Activated CD8-positive, alpha-beta memory T cell treated with anti-CD3 and anti-CD28 coated beads for 4 hours (primary cell): Measurements from ENCODE around the gene SUMF1.
"Not testable (repeated sequence)": the region's sequence is repeated elsewhere in the genome, so short reads cannot be mapped to it uniquely, and the experiment has no call there.

Experiments
- DNase-seq, 2 donors: peaks; one replicate each; pipeline ENCODE4 v3.0.0-alpha.2; 2020; ENCODE audit warnings: low read depth in 2 of 2

The SUMF1 gene

GRCh38 chr3:4338751-4339150 is 128.3 kb downstream of the SUMF1 start:
- DNase-seq: no peak

- no peak for DNase-seq
Measured at GRCh38 chr3:4336850-4337546, 130.1 kb downstream of the SUMF1 start.

DNA sequence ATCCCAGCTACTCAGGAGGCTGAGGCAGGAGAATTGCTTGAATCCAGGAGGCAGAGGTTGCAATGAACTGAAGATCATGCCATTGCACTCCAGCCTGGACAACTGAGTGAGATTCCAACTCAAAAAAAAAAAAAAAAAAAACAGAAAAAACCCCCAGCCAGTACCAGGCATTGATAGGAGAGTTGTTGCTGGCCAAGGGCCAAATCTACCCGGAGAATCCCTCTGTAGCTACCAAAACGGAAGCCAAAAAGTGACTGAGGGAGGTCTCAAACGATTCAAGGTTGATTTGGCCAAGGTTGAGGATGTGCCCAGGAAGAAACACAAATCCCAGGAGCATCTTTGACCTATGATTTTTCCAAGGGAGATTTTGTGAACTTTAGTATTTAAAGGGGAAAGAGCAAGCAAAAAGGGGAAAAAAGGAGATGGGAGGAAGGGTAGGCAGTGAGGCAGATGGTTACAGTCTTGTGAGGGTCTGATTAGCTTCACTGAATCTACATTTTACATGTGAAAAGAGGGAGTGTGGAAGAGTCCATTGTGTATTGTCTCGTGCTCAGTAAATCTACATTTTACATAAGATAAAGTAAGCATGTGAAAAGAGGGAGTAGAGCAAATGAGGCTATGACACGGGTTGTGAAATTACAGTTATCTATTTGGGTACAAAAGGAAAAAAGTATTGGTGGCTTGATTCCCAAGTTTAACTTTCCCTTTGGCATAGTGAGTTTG is 131.1 kb downstream of the SUMF1 start:
- DNase-seq: no peak

DNA sequence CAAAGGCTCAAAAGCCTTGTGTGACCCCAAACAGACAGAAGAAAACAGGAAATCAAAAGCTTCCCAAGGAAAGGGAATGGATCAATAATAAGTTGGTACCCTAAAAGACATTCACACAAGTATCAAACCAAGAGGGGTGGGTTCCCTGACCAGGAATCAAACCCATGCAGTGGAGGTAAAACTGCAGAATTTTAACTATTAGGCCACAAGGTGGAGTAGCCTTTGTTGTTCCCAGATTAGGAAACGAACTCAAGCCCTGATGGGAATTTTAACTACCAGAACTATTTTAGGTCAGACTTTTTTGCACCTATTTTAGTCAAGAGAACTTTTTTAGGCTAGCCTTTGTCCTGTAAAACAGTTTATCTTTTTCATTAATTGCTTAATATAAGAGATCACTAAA is 132.5 kb downstream of the SUMF1 start:
- no peak for DNase-seq

DNA sequence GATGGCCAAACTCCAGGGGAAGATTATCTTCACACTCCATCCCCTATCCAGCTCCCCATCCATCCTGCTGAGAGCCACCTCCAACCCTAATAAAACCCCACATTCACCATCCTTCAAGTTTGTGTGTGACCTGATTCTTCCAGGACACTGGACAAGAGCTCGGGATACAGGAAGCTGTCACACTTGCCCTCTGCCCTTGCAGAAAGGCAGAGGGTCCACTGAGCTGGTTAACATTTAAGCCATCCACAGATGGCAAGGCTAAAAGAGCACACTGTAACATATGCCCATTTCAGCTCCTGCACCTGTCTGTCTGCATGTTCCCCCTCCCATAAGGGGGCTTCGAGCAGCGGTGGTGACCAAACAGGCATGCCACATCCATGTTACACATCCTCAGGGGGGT is 134.1 kb downstream of the SUMF1 start:
- no peak for DNase-seq

DNA sequence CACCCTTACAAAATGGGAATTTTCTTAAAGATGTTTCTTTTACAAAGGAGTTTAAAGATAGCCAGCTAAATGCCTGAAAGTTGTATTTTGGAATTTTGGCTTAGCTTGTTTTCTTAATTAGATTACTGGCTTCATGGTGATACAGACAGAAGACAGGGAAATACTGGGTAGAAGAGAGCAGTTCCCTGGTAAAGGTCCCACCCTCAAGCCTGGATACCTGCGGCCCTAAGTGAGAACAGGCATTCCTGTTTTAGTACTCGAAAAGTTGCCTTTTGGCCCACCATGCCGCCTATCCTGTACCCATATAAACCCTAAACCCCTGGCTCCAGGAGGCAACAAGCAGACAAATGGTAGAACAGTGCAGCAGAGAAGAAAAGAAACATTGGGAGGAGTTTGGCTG is 134.5 kb downstream of the SUMF1 start:
- no peak for DNase-seq

DNA sequence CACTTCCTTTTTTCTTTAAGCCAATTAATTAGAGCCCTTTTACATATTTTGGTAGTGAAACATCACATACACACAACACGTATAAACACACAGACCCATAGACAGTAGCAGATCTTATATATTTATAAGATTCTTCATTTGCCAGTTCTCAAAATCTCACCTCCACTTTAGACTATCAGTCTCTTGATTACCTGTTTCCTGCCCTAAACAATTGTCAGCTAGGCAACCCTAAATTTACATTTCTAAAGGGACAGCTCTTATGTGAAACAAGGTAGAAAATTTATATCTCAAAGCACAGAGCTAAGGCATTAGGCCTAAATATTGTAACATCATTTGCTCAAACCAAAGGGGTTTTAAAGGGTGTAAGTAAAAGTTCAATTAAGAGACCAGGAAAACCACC is 135.0 kb downstream of the SUMF1 start:
- no peak for DNase-seq

- not testable (repeated sequence) for DNase-seq
Measured at GRCh38 chr3:4329806-4330205, 137.3 kb downstream of the SUMF1 start.

GRCh38 chr3:4326868-4327267 is 140.2 kb downstream of the SUMF1 start:
- DNase-seq: no peak

- no peak for DNase-seq
Measured at GRCh38 chr3:4323246-4324027, 143.6 kb downstream of the SUMF1 start.

GRCh38 chr3:4322635-4323034 is 144.4 kb downstream of the SUMF1 start:
- no peak for DNase-seq

DNA sequence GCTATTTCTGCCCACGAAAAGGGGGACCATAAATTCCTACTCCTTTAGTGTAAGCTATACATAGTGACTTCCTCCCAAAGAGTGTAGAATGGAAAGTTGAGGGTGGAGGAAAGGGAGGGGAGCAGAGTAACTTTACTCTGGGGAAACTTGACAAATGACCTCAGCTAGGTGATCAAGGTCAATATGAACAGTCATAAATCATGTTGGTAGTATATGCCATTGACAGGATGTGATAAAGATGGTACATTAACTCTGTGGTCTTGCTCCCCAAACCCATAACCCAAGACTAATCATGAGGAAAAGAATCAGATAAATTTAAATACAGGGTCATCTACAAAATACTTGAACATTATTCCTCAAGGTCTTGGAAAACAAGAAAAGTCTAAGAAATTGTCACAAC is 145.3 kb downstream of the SUMF1 start:
- DNase-seq: no peak

DNA sequence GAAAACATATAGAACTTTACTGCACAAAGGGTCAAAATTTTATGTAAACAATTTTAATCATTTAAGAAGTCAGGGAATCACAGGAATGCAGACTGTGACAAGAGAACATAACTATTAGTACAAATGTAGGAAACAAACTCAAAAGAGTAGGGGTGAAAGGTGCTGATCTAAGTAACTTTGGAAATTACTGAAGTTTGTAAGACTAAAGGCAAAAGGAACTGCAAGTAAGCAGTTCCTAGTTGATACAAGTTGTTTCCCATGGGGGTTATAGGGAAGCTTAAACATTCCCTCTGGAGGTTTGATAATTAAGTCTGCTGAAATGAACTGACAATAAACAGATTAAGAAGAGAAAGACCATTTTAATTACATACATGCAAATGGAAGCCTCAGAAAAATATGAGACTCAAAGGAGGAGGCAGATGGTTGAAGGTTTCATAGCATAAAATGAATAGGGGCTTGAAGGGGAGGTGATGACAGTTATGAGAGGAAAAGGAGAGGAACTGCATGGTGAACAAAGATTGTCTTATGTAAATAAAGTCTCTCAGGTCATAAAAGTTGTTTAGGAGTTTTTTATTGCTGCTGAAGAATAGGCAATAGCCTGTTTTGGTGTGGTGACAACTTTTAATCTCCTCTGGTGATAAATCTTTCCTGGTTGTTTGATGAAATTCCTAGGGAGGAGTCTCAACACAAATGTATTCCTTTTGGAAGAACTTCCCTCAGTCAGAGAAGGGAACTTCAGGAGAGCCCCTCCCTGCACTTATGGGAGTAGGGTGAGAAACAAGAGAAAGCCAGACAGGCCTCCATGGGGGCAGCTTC is 146.8 kb downstream of the SUMF1 start:
- no peak for DNase-seq

DNA sequence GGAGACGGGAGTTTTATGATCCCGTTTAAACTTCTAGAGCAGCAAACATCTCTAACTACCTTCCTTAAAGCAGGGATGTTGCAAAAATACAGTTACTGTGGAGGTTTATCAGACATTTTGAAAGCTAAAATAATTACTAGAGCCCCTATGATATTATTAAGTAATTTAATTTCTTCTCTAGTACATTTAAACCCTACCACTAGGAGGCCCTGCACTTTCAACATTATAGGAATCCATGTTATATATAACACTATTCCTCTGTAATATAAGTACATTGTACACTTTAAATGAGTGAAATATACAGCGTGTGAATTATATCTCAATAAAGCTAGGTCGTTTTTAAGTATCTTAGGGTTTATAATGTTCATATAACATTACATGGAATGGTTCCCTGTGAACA is 152.4 kb downstream of the SUMF1 start:
- no peak for DNase-seq

- DNase-seq: no peak
Measured at GRCh38 chr3:4313606-4314293, 153.3 kb downstream of the SUMF1 start.

- DNase-seq: no peak
Measured at GRCh38 chr3:4311496-4311895, 155.6 kb downstream of the SUMF1 start.
